Activated naive CD4-positive, alpha-beta T cell treated with anti-CD3 and anti-CD28 coated beads, Interleukin-2, amount 50 U/mL, for 72 hours (primary cell): ENCODE data around the gene MAGEB10. TPM values are rescaled to one million over a fixed set of nuclear protein-coding genes. Genes with fewer than 3 reads are reported as not detected.

ENCODE experiments used
- total RNA-seq, 2 donors: library from RNA; stranded (reverse); gene quantifications; one replicate each; pipeline ENCODE4 v1.2.3, GENCODE V29; 2022

MAGEB10 gene
- total RNA-seq, 2 donors from 2014 or later = not detected

Other genes with a start within 250 kb of the MAGEB10 start
- not detected for gene DCAF8L2, start 217.6 kb upstream of the MAGEB10 start, total RNA-seq
- not detected for gene DCAF8L1, start 173.5 kb downstream of the MAGEB10 start, total RNA-seq